Fibroblast of lung (primary cell): ENCODE measurements around the gene ARMC8. TPM values are rescaled to one million over a fixed set of nuclear protein-coding genes. Genes with fewer than 3 reads are reported as not detected.

Source experiments
- DNase-seq, 2 donors: peaks; one replicate each; pipeline versions ENCODE4 v3.0.0 to v3.0.0-alpha.2; 2010; ENCODE audit warnings: low read depth in 2 of 2
- H2AFZ ChIP-seq: 2 replicates; pipeline ENCODE4 v1.5.1; 2012; ENCODE audit warnings: low read length, control low read depth, inconsistent platforms
- H3K27ac ChIP-seq: 2 replicates; pipeline ENCODE4 v1.5.1; 2011; ENCODE audit warnings: low read length, control low read depth; ENCODE audit not compliant: insufficient read depth
- H3K27me3 ChIP-seq: 2 replicates; pipeline ENCODE4 v1.5.1; 2011; ENCODE audit warnings: mild to moderate bottlenecking, low read length; ENCODE audit not compliant: control insufficient read depth, insufficient read depth
- H3K36me3 ChIP-seq: 2 replicates; pipeline ENCODE4 v1.5.1; 2011; ENCODE audit warnings: low read length; ENCODE audit not compliant: control insufficient read depth, insufficient read depth
- H3K4me1 ChIP-seq: 2 replicates; pipeline ENCODE4 v1.5.1; 2011; ENCODE audit warnings: low read length; ENCODE audit not compliant: control insufficient read depth, insufficient read depth; ENCODE audit errors: extremely low read depth
- H3K4me2 ChIP-seq: 2 replicates; pipeline ENCODE4 v1.5.1; 2011; ENCODE audit warnings: low read length, control low read depth; ENCODE audit not compliant: insufficient read depth; ENCODE audit errors: extremely low read depth
- H3K4me3 ChIP-seq, 4 experiments: fragments of 200-600 bp in 1 of 4; sonication (generic) in 1 of 4; replicated peaks in 1 of 4; 2 replicates each; pipeline ENCODE4 v1.5.1; 2011 to 2016; ENCODE audit warnings: low read length in 4 of 4, low read depth in 3 of 4, mild to moderate bottlenecking in 3 of 4, control low read depth in 2 of 4, inconsistent platforms in 1 of 4, mixed read lengths in 1 of 4; ENCODE audit not compliant: insufficient read depth in 1 of 4; ENCODE audit errors: control extremely low read depth in 1 of 4
- H3K79me2 ChIP-seq: 2 replicates; pipeline ENCODE4 v1.5.1; 2012; ENCODE audit warnings: mild to moderate bottlenecking, low read length, inconsistent platforms; ENCODE audit not compliant: control insufficient read depth, insufficient read depth
- H3K9ac ChIP-seq: 2 replicates; pipeline ENCODE4 v1.5.1; 2011; ENCODE audit warnings: mild to moderate bottlenecking, low read length, control low read depth; ENCODE audit not compliant: insufficient read depth
- H3K9me3 ChIP-seq: 2 replicates; pipeline ENCODE4 v1.5.1; 2012; ENCODE audit warnings: low read depth, low read length; ENCODE audit not compliant: control insufficient read depth, insufficient read depth
- H4K20me1 ChIP-seq: 2 replicates; pipeline ENCODE4 v1.5.1; 2011; ENCODE audit warnings: low read length; ENCODE audit not compliant: control insufficient read depth, insufficient read depth; ENCODE audit errors: extremely low read depth
- EZH2 ChIP-seq: IDR thresholded peaks from 2 replicates; pipeline ENCODE4 v1.5.1; 2012; ENCODE audit warnings: low read length, control low read depth, mild to moderate bottlenecking; ENCODE audit errors: missing control alignments
- polyA plus RNA-seq, 2 donors: library from polyadenylated mRNA; depleted of rRNA in 1 of 2; stranded (reverse) in 1 of 2; unstranded in 1 of 2; fragments of >200 nt; gene quantifications; 2 replicates each; pipeline ENCODE4 v1.2.1, GENCODE V29; 2011 to 2012; ENCODE audit warnings: missing spikeins in 1 of 2
- total RNA-seq: library from RNA; depleted of rRNA; stranded (reverse); fragments of >200 nt; gene quantifications from 2 replicates; pipeline ENCODE4 v1.2.1, GENCODE V29; 2014
- TF ChIP-seq, protein P1 (sequence below), 2 donors: IDR thresholded peaks in 1 of 2; conservative IDR thresholded peaks in 1 of 2; 1 replicate in 1 of 2; 2 replicates in 1 of 2; pipeline ENCODE4 v1.5.1; 2011 to 2012; ENCODE audit warnings: low read length in 2 of 2, control low read depth in 1 of 2, inconsistent platforms in 1 of 2, low read depth in 1 of 2, mild to moderate bottlenecking in 1 of 2

The ARMC8 gene
- total and polyA plus RNA-seq, 2 donors (not counting 1 experiment from before 2014, with no cell fraction given), result 44.7 to 45.9 TPM

DNA sequence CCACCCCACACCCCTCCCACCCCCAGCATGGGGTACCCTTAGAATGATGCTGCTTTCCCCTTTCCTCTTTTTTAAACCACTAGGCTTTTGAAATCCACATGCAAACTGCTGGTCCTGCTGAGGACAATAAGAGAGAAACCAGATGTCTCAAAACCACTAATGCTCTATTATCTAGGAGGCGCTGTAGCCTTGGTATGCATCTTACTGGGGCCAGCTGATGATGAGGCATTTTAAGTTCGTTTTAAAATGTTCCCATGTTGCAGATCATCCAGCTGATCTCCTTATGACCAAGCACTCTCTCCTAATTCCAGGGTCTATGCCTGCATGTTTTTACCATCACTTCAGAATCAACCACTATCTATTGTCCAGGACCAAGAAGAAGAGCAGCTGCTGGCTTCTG, 141.2 kb downstream of the ARMC8 start:
- H3K27me3 ChIP-seq, result no peaks in the 10 kb centered on the region

DNA sequence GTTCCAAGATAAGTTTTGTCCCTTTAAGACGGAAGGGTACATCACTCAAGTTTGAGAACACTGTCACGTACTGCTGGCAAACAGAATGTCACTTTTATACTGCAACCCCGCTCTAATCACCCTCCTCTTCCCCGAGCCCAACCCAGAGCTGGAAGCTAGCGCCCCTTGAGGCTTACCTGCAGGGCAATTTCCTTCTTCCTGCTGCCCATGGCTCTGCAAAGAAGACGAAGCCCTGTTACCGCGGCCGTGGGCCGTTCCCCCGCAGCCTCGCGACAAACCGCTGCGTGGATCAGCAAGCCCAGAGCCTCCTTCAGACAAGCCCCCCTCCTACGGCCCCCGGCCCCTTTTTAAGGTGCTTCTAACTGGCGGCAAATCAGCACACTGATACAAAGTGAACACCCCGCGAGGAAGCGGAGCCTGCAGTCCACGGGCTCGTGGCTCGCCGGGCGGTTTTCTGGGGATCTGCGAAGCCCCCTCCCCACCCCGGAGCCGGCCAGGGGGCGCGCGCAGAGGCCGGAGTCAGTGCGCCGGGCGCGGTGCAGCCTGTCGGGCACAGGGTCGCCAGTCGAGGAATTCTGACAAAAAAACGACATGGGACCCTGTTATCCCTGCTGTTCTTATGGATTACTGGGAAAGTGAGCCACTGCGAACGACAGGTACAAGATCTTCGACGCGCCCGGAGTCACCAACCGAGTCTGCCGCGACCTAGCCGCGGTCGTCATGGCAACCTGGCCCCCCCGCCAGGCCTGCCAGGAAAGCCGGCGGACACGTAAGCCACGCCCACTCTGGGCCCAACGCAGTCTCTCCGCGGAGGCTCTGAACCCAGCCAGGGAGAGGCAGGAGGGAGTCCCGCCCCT, 142.3 kb downstream of the ARMC8 start, which contains the start of gene NME9:
TSS of gene NME9 (minus strand) at position 725 of the 857 bp plus-strand sequence. CDS start at position 209, 516 bp downstream.
- H3K36me3 ChIP-seq, result no peaks in the 10 kb centered on the region
- H3K4me2 ChIP-seq, result peak within 1 kb of the TSS; percentile 96
- peak within 1 kb of the TSS; percentile 55 for H3K9ac ChIP-seq
- H3K27me3 ChIP-seq, result no peaks in the 10 kb centered on the region
- no peaks in the 10 kb centered on the region for H4K20me1 ChIP-seq
- DNase-seq, result peak; percentile 71 to 81
- no peaks in the 10 kb centered on the region for H3K4me1 ChIP-seq
- TF ChIP-seq, protein P1, sequence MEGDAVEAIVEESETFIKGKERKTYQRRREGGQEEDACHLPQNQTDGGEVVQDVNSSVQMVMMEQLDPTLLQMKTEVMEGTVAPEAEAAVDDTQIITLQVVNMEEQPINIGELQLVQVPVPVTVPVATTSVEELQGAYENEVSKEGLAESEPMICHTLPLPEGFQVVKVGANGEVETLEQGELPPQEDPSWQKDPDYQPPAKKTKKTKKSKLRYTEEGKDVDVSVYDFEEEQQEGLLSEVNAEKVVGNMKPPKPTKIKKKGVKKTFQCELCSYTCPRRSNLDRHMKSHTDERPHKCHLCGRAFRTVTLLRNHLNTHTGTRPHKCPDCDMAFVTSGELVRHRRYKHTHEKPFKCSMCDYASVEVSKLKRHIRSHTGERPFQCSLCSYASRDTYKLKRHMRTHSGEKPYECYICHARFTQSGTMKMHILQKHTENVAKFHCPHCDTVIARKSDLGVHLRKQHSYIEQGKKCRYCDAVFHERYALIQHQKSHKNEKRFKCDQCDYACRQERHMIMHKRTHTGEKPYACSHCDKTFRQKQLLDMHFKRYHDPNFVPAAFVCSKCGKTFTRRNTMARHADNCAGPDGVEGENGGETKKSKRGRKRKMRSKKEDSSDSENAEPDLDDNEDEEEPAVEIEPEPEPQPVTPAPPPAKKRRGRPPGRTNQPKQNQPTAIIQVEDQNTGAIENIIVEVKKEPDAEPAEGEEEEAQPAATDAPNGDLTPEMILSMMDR (conservative IDR thresholded peaks at IDR 0.05 in 1 of 2, IDR thresholded peaks at IDR 0.05 in 1 of 2; ENCODE audit: low read depth in 1 of 2, low read length in 2 of 2), result peak; percentile 56 to 77
- TF ChIP-seq EZH2, result no peak
- no peaks in the 10 kb centered on the region for H3K79me2 ChIP-seq
- no peaks in the 10 kb centered on the region for H3K9me3 ChIP-seq
- peak within 1 kb of the TSS; percentile 52 to 69 (median 60) for H3K4me3 ChIP-seq
- H3K27ac ChIP-seq, result no peak within 1 kb of the TSS
- peak within 1 kb of the TSS; percentile 46 for H2AFZ ChIP-seq

More for the DNA sequence above, 141.2 kb downstream of the ARMC8 start:
- no peaks in the 10 kb centered on the region for H3K79me2 ChIP-seq
- H3K4me3 ChIP-seq, result no peak overlapping the region
- H2AFZ ChIP-seq, result no peak overlapping the region
- no peaks in the 10 kb centered on the region for H3K4me1 ChIP-seq
- no peaks in the 10 kb centered on the region for H3K9me3 ChIP-seq
- no peak for TF ChIP-seq EZH2
- TF ChIP-seq, protein P1 (conservative IDR thresholded peaks at IDR 0.05 in 1 of 2, IDR thresholded peaks at IDR 0.05 in 1 of 2; ENCODE audit: low read depth in 1 of 2, low read length in 2 of 2), result peak in 1 of 2 donors; percentile 26
- no peaks in the 10 kb centered on the region for H3K36me3 ChIP-seq
- peak; percentile 22 to 27 for DNase-seq
- H3K27ac ChIP-seq, result no peak overlapping the region
- H4K20me1 ChIP-seq, result no peaks in the 10 kb centered on the region
- H3K9ac ChIP-seq, result no peak overlapping the region
- H3K4me2 ChIP-seq, result no peak overlapping the region

DNA sequence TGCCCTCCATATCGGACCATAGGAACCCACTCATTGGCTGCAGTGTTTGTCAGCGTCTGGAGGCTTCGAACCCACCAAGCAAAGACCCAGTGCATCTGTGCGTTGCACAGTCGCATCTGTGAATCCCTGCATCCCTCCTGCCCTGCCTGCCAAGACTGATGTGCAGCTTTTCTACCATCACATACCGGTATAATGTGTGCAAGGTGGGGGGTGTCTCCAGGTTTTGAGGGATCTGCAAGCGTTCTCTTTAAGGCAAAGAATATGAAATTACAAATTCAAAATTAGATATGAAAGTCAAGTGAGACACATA, 142.8 kb downstream of the ARMC8 start:
- H2AFZ ChIP-seq, result peak overlapping the region; percentile 46
- peak overlapping the region; percentile 96 for H3K4me2 ChIP-seq
- TF ChIP-seq, protein P1 (conservative IDR thresholded peaks at IDR 0.05 in 1 of 2, IDR thresholded peaks at IDR 0.05 in 1 of 2; ENCODE audit: low read depth in 1 of 2, low read length in 2 of 2), result no peak
- no peak for TF ChIP-seq EZH2
- DNase-seq, result no peak
- no peaks in the 10 kb centered on the region for H3K9me3 ChIP-seq
- H3K36me3 ChIP-seq, result no peaks in the 10 kb centered on the region
- no peaks in the 10 kb centered on the region for H3K4me1 ChIP-seq
- H3K27me3 ChIP-seq, result peaks cover 4% of the 10 kb centered on the region
- peak overlapping the region in 3 of 4 experiments; percentile 53 to 69 (median 66) for H3K4me3 ChIP-seq
- no peaks in the 10 kb centered on the region for H3K79me2 ChIP-seq
- H3K27ac ChIP-seq, result no peak overlapping the region
- H4K20me1 ChIP-seq, result no peaks in the 10 kb centered on the region
- H3K9ac ChIP-seq, result no peak overlapping the region
